ENCODE results near the gene RPS10.

DNA sequence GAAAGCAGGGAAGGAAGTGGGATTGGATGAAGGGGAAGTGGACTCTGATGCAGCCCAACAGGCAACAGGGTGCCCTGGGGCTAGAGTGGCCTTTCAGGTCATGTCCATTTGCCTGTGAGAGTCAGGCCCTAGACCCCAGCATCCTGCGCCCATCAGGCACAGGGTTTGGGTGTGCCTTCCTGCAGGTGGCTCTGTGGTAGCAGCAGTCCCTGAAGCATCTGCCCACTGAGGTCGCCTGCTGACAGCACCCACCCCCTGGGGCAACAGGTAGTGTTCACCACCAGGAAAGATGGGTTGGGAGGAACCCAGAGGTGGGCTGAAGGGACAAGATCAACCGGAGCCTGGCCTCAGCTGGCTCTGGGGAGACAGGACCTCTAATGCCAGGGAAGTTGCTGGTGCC is 43.6 kb upstream of the RPS10 start:
- TF ChIP-seq CTCF (IDR thresholded peaks at IDR 0.05; ENCODE audit: low read length) (no peak), EZH2 (IDR thresholded peaks at IDR 0.05; ENCODE audit: borderline replicate concordance, low read length) (no peak)
